A673 (cell line): ENCODE measurements around the gene C1QTNF8. TPM values are rescaled to one million over a fixed set of nuclear protein-coding genes. Genes with fewer than 3 reads are reported as not detected.

Experiments used
- BruUV-seq: library from RNA; stranded (reverse); fragments of 400-500 nt; replicated peaks from 2 replicates; lab custom pipeline; 2021; lab: Mats Ljungman, UMichigan
- CTCF ChIA-PET: fragments of 300-600 bp; sonication (Branson Sonifier 250); formaldehyde crosslinking; loops from one replicate; lab custom pipeline; 2022; ENCODE audit warnings: antibody characterized with exemption; lab: Charles Lee
- POLR2A ChIA-PET: fragments of 300-600 bp; sonication (Branson Sonifier 250); formaldehyde crosslinking; loops from one replicate; lab custom pipeline; 2022; ENCODE audit warnings: antibody characterized with exemption; ENCODE audit not compliant: low non-redundant PET; lab: Charles Lee
- DNase-seq: peaks from one replicate; pipeline ENCODE4 v3.0.0-alpha.2; 2015; ENCODE audit warnings: low spot score
- H3K27ac ChIP-seq: fragments of 200-600 bp; sonication (generic); 2 replicates; pipeline ENCODE4 v1.5.1; 2016; ENCODE audit warnings: mixed run types, low read depth, mild to moderate bottlenecking, mixed read lengths, antibody characterized with exemption, low read length; ENCODE audit not compliant: poor library complexity, severe bottlenecking
- H3K27me3 ChIP-seq: fragments of 200-600 bp; sonication (generic); replicated peaks from 2 replicates; pipeline ENCODE4 v1.6.1; 2017; ENCODE audit warnings: mixed run types, low read depth, mild to moderate bottlenecking, mixed read lengths, antibody characterized with exemption, low read length; ENCODE audit not compliant: insufficient read depth, poor library complexity
- H3K36me3 ChIP-seq: fragments of 200-600 bp; sonication (generic); 2 replicates; pipeline ENCODE4 v1.6.1; 2016; ENCODE audit warnings: mixed run types, mild to moderate bottlenecking, mixed read lengths, antibody characterized with exemption, low read length; ENCODE audit not compliant: insufficient read depth, poor library complexity, severe bottlenecking
- H3K4me1 ChIP-seq: fragments of 200-600 bp; sonication (generic); 2 replicates; pipeline ENCODE4 v1.6.1; 2017; ENCODE audit warnings: mixed run types, mild to moderate bottlenecking, mixed read lengths, antibody characterized with exemption, low read length; ENCODE audit not compliant: insufficient read depth, poor library complexity, severe bottlenecking
- H3K4me3 ChIP-seq: fragments of 200-600 bp; sonication (generic); 2 replicates; pipeline ENCODE4 v1.5.1; 2016; ENCODE audit warnings: low read depth, mixed run types, mild to moderate bottlenecking, mixed read lengths, low read length; ENCODE audit not compliant: poor library complexity, severe bottlenecking
- H3K9me3 ChIP-seq: fragments of 200-600 bp; sonication (generic); 2 replicates; pipeline ENCODE4 v1.6.1; 2016; ENCODE audit warnings: mixed run types, low read depth, mild to moderate bottlenecking, mixed read lengths, antibody characterized with exemption, low read length; ENCODE audit not compliant: poor library complexity, severe bottlenecking
- CTCF ChIP-seq: fragments of 300-800, 200-600 bp; sonication (generic); conservative IDR thresholded peaks from 2 replicates; pipeline ENCODE4 v1.5.1; 2017; ENCODE audit warnings: low read depth, mild to moderate bottlenecking, antibody characterized with exemption, low read length, moderate library complexity, mixed read lengths
- EZH2 ChIP-seq: fragments of 200-600 bp; sonication (generic); IDR thresholded peaks from 2 replicates; pipeline ENCODE4 v1.6.1; 2017; ENCODE audit warnings: borderline replicate concordance, low read depth, mild to moderate bottlenecking, mixed read lengths, antibody characterized with exemption, low read length; ENCODE audit not compliant: poor library complexity, severe bottlenecking
- intact Hi-C: fragments of 100-400 bp; cut with micrococcal nuclease; formaldehyde crosslinking; loops from one replicate; pipeline ENCODE4 v1.10.0; 2022; ENCODE audit not compliant: unreplicated experiment
- total RNA-seq: library from RNA; stranded (reverse); gene quantifications from 2 replicates; pipeline ENCODE4 v1.2.3, GENCODE V29; 2021

Gene C1QTNF8
- total RNA-seq, 1 experiment from 2014 or later = not detected

- no peaks in the 10 kb centered on the region for H3K36me3 ChIP-seq
- no peak for DNase-seq
- H3K27me3 ChIP-seq = no peaks in the 10 kb centered on the region
- TF ChIP-seq CTCF (no peak), EZH2 (no peak)
- H3K27ac ChIP-seq = no peak overlapping the region
- POLR2A ChIA-PET = no interaction called here
- BruUV-seq = no TSS peak
- H3K9me3 ChIP-seq = no peaks in the 10 kb centered on the region
- intact Hi-C loops = loop anchor here (5.0 kb wide), 2 partner anchors 41 to 286 kb away; no protein-coding TSS in a partner anchor
- H3K4me1 ChIP-seq = no peaks in the 10 kb centered on the region
- H3K4me3 ChIP-seq = no peak overlapping the region
- CTCF ChIA-PET = no interaction called here
Observed at GRCh38 chr16:1098266-1098991, 2.4 kb upstream of the C1QTNF8 start.

- TF ChIP-seq CTCF (no peak), EZH2 (no peak)
- DNase-seq = no peak
- no peak overlapping the region for H3K4me3 ChIP-seq
- H3K9me3 ChIP-seq = no peaks in the 10 kb centered on the region
- no TSS peak for BruUV-seq
- H3K27ac ChIP-seq = no peak overlapping the region
- intact Hi-C loops = loop anchor here (5.0 kb wide), 2 partner anchors 40 to 285 kb away; no protein-coding TSS in a partner anchor
- H3K36me3 ChIP-seq = no peaks in the 10 kb centered on the region
- ChIA-PET POLR2A (no interaction called here), CTCF (no interaction called here)
- no peaks in the 10 kb centered on the region for H3K4me1 ChIP-seq
- H3K27me3 ChIP-seq = no peaks in the 10 kb centered on the region
Observed at GRCh38 chr16:1097800-1098199, 1.8 kb upstream of the C1QTNF8 start.

GRCh38 chr16:1097156-1097555 is 1.1 kb upstream of the C1QTNF8 start:
- ChIA-PET POLR2A (interaction anchor here (0.7 kb wide), 1 partner anchor 28 kb away, joined by 3 read pairs; no protein-coding TSS in a partner anchor), CTCF (no interaction called here)
- DNase-seq = no peak
- intact Hi-C loops = loop anchor here (5.0 kb wide), 2 partner anchors 40 to 285 kb away; no protein-coding TSS in a partner anchor
- Histone ChIP-seq H3K9me3 (no peaks in the 10 kb centered on the region), H3K4me1 (no peaks in the 10 kb centered on the region), H3K4me3 (no peak overlapping the region), H3K27me3 (no peaks in the 10 kb centered on the region), H3K36me3 (no peaks in the 10 kb centered on the region), H3K27ac (no peak overlapping the region)
- BruUV-seq = no TSS peak
- TF ChIP-seq CTCF = no peak
- TF ChIP-seq EZH2 = no peak
